ENCODE results near the gene TMEM37. TPM values are rescaled to one million over a fixed set of nuclear protein-coding genes. Genes with fewer than 3 reads are reported as not detected.

TMEM37 gene
- polyA plus RNA-seq, 1 experiment = 0.63 TPM

- Histone ChIP-seq H3K4me3 (ENCODE audit: low read depth, low read length) (no peak overlapping the region), H3K36me3 (ENCODE audit: control insufficient read depth, insufficient read depth, low read length) (no peaks in the 10 kb centered on the region), H3K27me3 (ENCODE audit: control insufficient read depth, insufficient read depth, low read length) (peaks cover 10% of the 10 kb centered on the region)
- TF ChIP-seq, protein P1, sequence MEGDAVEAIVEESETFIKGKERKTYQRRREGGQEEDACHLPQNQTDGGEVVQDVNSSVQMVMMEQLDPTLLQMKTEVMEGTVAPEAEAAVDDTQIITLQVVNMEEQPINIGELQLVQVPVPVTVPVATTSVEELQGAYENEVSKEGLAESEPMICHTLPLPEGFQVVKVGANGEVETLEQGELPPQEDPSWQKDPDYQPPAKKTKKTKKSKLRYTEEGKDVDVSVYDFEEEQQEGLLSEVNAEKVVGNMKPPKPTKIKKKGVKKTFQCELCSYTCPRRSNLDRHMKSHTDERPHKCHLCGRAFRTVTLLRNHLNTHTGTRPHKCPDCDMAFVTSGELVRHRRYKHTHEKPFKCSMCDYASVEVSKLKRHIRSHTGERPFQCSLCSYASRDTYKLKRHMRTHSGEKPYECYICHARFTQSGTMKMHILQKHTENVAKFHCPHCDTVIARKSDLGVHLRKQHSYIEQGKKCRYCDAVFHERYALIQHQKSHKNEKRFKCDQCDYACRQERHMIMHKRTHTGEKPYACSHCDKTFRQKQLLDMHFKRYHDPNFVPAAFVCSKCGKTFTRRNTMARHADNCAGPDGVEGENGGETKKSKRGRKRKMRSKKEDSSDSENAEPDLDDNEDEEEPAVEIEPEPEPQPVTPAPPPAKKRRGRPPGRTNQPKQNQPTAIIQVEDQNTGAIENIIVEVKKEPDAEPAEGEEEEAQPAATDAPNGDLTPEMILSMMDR (IDR thresholded peaks at IDR 0.05; ENCODE audit: insufficient read depth, low read depth, low read length) = no peak
- CTCF ChIA-PET = no interaction called here
- no peak for DNase-seq (ENCODE audit: low read depth)
- POLR2A ChIA-PET = no interaction called here
These were observed 8.6 kb upstream of the TMEM37 start for GRCh38 chr2:119423108-119423444.

GRCh38 chr2:119423811-119424210 is 7.8 kb upstream of the TMEM37 start:
- ChIA-PET POLR2A (no interaction called here), CTCF (interaction anchor here (0.9 to 1.2 kb wide), 2 partner anchors 11 to 53 kb away, joined by 3 read pairs; no protein-coding TSS in a partner anchor)
- H3K4me3 ChIP-seq (ENCODE audit: low read depth, low read length) = no peak overlapping the region
- no peak for DNase-seq (ENCODE audit: low read depth)
- H3K27me3 ChIP-seq (ENCODE audit: control insufficient read depth, insufficient read depth, low read length) = peaks cover 10% of the 10 kb centered on the region
- H3K36me3 ChIP-seq (ENCODE audit: control insufficient read depth, insufficient read depth, low read length) = no peaks in the 10 kb centered on the region
- TF ChIP-seq, protein P1 (IDR thresholded peaks at IDR 0.05; ENCODE audit: insufficient read depth, low read depth, low read length) = no peak

DNA sequence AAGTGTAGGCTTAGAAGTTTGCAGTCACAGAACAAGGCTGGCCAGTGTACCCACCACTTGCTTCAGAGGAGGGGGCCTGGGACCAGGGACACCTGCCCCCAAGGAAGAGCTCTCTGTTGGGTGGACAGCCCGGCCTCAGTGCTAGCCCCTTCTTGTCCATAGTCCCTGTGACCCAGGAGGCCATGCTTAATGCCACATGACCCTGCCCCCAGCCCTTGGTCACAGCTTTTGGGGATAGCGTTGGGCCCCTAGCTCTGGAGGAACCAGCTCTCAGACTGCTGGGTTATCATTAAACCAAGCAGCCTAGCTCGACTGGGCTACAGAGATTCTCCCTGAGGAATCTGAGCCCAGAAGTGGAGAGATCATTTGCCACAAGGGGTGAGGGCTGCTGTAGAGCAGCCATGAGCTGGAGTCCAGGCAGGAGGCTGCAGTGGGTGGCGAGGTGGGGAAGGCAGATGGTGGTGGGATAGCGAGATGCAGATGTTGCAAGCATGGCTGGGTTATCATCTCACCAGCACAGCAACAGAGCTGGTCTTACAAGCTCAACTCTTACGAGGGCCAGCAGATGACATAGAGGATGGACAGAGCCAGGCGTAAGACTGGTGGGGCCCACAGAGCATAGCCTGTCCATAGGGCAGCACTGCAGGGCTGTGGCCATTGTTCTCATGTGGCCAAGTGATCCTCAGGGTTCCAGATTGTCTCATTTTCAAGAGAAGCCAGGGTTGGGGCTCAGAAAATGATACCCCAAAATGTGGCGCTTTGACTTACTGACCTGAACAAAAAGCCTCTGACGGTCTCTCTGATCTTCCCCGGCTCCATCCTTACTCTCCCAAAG is 7.2 kb upstream of the TMEM37 start:
- H3K36me3 ChIP-seq (ENCODE audit: control insufficient read depth, insufficient read depth, low read length) = no peaks in the 10 kb centered on the region
- no peak overlapping the region for H3K4me3 ChIP-seq (ENCODE audit: low read depth, low read length)
- CTCF ChIA-PET = interaction anchor here (0.9 to 1.2 kb wide), 2 partner anchors 11 to 52 kb away, joined by 3 read pairs; no protein-coding TSS in a partner anchor
- peaks cover 11% of the 10 kb centered on the region for H3K27me3 ChIP-seq (ENCODE audit: control insufficient read depth, insufficient read depth, low read length)
- DNase-seq (ENCODE audit: low read depth) = no peak
- POLR2A ChIA-PET = no interaction called here
- TF ChIP-seq, protein P1 (IDR thresholded peaks at IDR 0.05; ENCODE audit: insufficient read depth, low read depth, low read length) = no peak

- TF ChIP-seq, protein P1 (IDR thresholded peaks at IDR 0.05; ENCODE audit: insufficient read depth, low read depth, low read length) = no peak
- H3K27me3 ChIP-seq (ENCODE audit: control insufficient read depth, insufficient read depth, low read length) = peaks cover 11% of the 10 kb centered on the region
- no peaks in the 10 kb centered on the region for H3K36me3 ChIP-seq (ENCODE audit: control insufficient read depth, insufficient read depth, low read length)
- POLR2A ChIA-PET = no interaction called here
- CTCF ChIA-PET = interaction anchor here (1.2 kb wide), 1 partner anchor 12 kb away, joined by 3 read pairs; no protein-coding TSS in a partner anchor
- no peak for DNase-seq (ENCODE audit: low read depth)
- no peak overlapping the region for H3K4me3 ChIP-seq (ENCODE audit: low read depth, low read length)
These were observed 6.6 kb upstream of the TMEM37 start for GRCh38 chr2:119425119-119425405.

GRCh38 chr2:119425620-119426395 is 5.8 kb upstream of the TMEM37 start:
- no peaks in the 10 kb centered on the region for H3K36me3 ChIP-seq (ENCODE audit: control insufficient read depth, insufficient read depth, low read length)
- POLR2A ChIA-PET = no interaction called here
- TF ChIP-seq, protein P1 (IDR thresholded peaks at IDR 0.05; ENCODE audit: insufficient read depth, low read depth, low read length) = no peak
- peaks cover 11% of the 10 kb centered on the region for H3K27me3 ChIP-seq (ENCODE audit: control insufficient read depth, insufficient read depth, low read length)
- H3K4me3 ChIP-seq (ENCODE audit: low read depth, low read length) = no peak overlapping the region
- no peak for DNase-seq (ENCODE audit: low read depth)
- CTCF ChIA-PET = no interaction called here

Measured in BJ (cell line).